Measurements from ENCODE around the gene KAT14.

DNA sequence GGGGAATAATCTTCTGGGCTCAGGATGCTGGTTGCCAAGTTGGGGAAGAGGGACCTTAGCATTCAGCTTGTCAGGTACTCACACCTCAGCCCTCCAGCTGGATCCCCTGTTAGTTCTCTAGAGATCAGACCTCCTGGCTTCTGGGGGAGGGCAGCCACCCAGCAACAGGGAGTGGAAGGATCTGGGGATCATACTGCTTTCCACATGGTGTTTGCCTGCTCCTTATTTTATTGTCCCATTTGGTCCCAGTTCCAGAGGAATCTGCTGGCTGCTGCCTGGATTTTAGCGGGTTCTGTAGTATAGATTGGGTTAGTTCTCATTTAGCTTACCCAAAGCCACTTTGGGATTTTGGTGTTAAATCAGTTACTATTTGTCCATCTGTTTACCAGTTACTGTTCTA is 29.3 kb downstream of the KAT14 start:
- TF ChIP-seq, protein P1, sequence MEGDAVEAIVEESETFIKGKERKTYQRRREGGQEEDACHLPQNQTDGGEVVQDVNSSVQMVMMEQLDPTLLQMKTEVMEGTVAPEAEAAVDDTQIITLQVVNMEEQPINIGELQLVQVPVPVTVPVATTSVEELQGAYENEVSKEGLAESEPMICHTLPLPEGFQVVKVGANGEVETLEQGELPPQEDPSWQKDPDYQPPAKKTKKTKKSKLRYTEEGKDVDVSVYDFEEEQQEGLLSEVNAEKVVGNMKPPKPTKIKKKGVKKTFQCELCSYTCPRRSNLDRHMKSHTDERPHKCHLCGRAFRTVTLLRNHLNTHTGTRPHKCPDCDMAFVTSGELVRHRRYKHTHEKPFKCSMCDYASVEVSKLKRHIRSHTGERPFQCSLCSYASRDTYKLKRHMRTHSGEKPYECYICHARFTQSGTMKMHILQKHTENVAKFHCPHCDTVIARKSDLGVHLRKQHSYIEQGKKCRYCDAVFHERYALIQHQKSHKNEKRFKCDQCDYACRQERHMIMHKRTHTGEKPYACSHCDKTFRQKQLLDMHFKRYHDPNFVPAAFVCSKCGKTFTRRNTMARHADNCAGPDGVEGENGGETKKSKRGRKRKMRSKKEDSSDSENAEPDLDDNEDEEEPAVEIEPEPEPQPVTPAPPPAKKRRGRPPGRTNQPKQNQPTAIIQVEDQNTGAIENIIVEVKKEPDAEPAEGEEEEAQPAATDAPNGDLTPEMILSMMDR (IDR thresholded peaks at IDR 0.05): no peak
- no peak for TF ChIP-seq POLR2A (IDR thresholded peaks at IDR 0.05)

All from prostate gland (tissue), 2 donors.